Astrocyte (in vitro differentiated cells and primary cell): ENCODE data around the gene CCDC8. TPM values are rescaled to one million over a fixed set of nuclear protein-coding genes. Genes with fewer than 3 reads are reported as not detected.

Source experiments
- DNase-seq: peaks from one replicate; pipeline ENCODE4 v3.0.0-alpha.2; 2010; ENCODE audit warnings: low read depth
- FAIRE-seq: peaks from 2 replicates; lab custom pipeline; 2011; peaks lifted over from hg19 to GRCh38; lab: Jason Lieb, UNC
- H2AFZ ChIP-seq: 2 replicates; pipeline ENCODE4 v1.6.0; 2012; ENCODE audit warnings: low read depth, low read length, inconsistent platforms
- H3K27ac ChIP-seq: 2 replicates; pipeline ENCODE4 v1.5.1; 2011; ENCODE audit warnings: low read depth, low read length, inconsistent platforms
- H3K27me3 ChIP-seq: 2 replicates; pipeline ENCODE4 v1.6.0; 2011; ENCODE audit warnings: low read length, inconsistent platforms; ENCODE audit not compliant: insufficient read depth
- H3K36me3 ChIP-seq: 2 replicates; pipeline ENCODE4 v1.5.1; 2011; ENCODE audit warnings: low read length, inconsistent platforms; ENCODE audit not compliant: insufficient read depth
- H3K4me1 ChIP-seq: 2 replicates; pipeline ENCODE4 v1.5.1; 2011; ENCODE audit warnings: low read length, inconsistent platforms; ENCODE audit not compliant: insufficient read depth
- H3K4me2 ChIP-seq: 2 replicates; pipeline ENCODE4 v1.6.0; 2012; ENCODE audit warnings: low read length, inconsistent platforms
- H3K4me3 ChIP-seq: 2 replicates; pipeline ENCODE4 v1.5.1; 2011; ENCODE audit warnings: low read depth, mild to moderate bottlenecking, low read length, inconsistent platforms; ENCODE audit not compliant: insufficient read depth
- H3K79me2 ChIP-seq: 2 replicates; pipeline ENCODE4 v1.6.0; 2012; ENCODE audit warnings: mild to moderate bottlenecking, low read length, inconsistent platforms; ENCODE audit not compliant: insufficient read depth
- H3K9ac ChIP-seq: 2 replicates; pipeline ENCODE4 v1.6.0; 2012; ENCODE audit warnings: mild to moderate bottlenecking, low read length, inconsistent platforms
- H3K9me3 ChIP-seq: 2 replicates; pipeline ENCODE4 v1.5.1; 2012; ENCODE audit warnings: low read depth, mild to moderate bottlenecking, low read length, inconsistent platforms; ENCODE audit not compliant: insufficient read depth
- H4K20me1 ChIP-seq: 2 replicates; pipeline ENCODE4 v1.6.0; 2012; ENCODE audit warnings: low read length, inconsistent platforms; ENCODE audit not compliant: insufficient read depth
- H3K27ac Mint-ChIP-seq: one replicate; pipeline ENCODE4 v1.8.0; 2021; ENCODE audit warnings: mild to moderate bottlenecking, mixed read lengths; ENCODE audit not compliant: unreplicated experiment
- H3K27me3 Mint-ChIP-seq: one replicate; pipeline ENCODE4 v1.8.0; 2021; ENCODE audit warnings: low read depth, mixed read lengths; ENCODE audit not compliant: unreplicated experiment
- H3K36me3 Mint-ChIP-seq: one replicate; pipeline ENCODE4 v1.8.0; 2021; ENCODE audit warnings: low read depth, mixed read lengths; ENCODE audit not compliant: unreplicated experiment
- H3K4me1 Mint-ChIP-seq: one replicate; pipeline ENCODE4 v1.8.0; 2021; ENCODE audit warnings: low read depth, mixed read lengths; ENCODE audit not compliant: unreplicated experiment
- H3K4me3 Mint-ChIP-seq: one replicate; pipeline ENCODE4 v1.8.0; 2021; ENCODE audit warnings: mild to moderate bottlenecking, moderate library complexity, mixed read lengths; ENCODE audit not compliant: unreplicated experiment
- H3K9me3 Mint-ChIP-seq: one replicate; pipeline ENCODE4 v1.8.0; 2021; ENCODE audit warnings: mild to moderate bottlenecking, mixed read lengths; ENCODE audit not compliant: unreplicated experiment
- CTCF ChIP-seq: IDR thresholded peaks from 2 replicates; pipeline ENCODE4 v1.5.1; 2011; ENCODE audit warnings: low read depth, mild to moderate bottlenecking, inconsistent platforms, low read length, moderate library complexity; ENCODE audit not compliant: insufficient read depth
- EZH2 ChIP-seq: IDR thresholded peaks from 2 replicates; pipeline ENCODE4 v1.6.1; 2012; ENCODE audit warnings: mild to moderate bottlenecking, low read length, inconsistent platforms; ENCODE audit not compliant: insufficient read depth
- total RNA-seq: library from RNA; stranded (reverse); gene quantifications from 2 replicates; pipeline ENCODE4 v1.2.1, GENCODE V29; 2021

CCDC8 gene
- total RNA-seq, 1 donor from 2014 or later = 35.5 TPM

- H2AFZ ChIP-seq = no peak overlapping the region
- no peaks in the 10 kb centered on the region for H3K27me3 ChIP-seq
- H3K79me2 ChIP-seq = peaks cover 60% of the 10 kb centered on the region
- no peak for TF ChIP-seq EZH2
- no peak for TF ChIP-seq CTCF
- Mint-ChIP-seq H3K9me3 (no peaks in the 10 kb centered on the region), H3K27ac (no peak overlapping the region), H3K4me1 (peaks cover 15% of the 10 kb centered on the region), H3K4me3 (peak overlapping the region; percentile 34), H3K27me3 (no peaks in the 10 kb centered on the region), H3K36me3 (peaks cover 17% of the 10 kb centered on the region)
- H3K36me3 ChIP-seq = peaks cover 5% of the 10 kb centered on the region
- H3K4me2 ChIP-seq = peak overlapping the region; percentile 20
- no peak overlapping the region for H3K27ac ChIP-seq
- FAIRE-seq = no peak
- H3K4me1 ChIP-seq = peaks cover 7% of the 10 kb centered on the region
- peaks cover 31% of the 10 kb centered on the region for H4K20me1 ChIP-seq
- H3K4me3 ChIP-seq = no peak overlapping the region
- no peaks in the 10 kb centered on the region for H3K9me3 ChIP-seq
- no peak overlapping the region for H3K9ac ChIP-seq
- DNase-seq = peak; percentile 49
These were observed 47.8 kb downstream of the CCDC8 start for GRCh38 chr19:46365561-46365960.

GRCh38 chr19:46364359-46364758 lies 49.0 kb downstream of the CCDC8 start:
- H3K27ac ChIP-seq = no peak overlapping the region
- TF ChIP-seq EZH2 (no peak), CTCF (no peak)
- H3K4me3 Mint-ChIP-seq = no peak overlapping the region
- H3K36me3 ChIP-seq = peaks cover 5% of the 10 kb centered on the region
- H3K27ac Mint-ChIP-seq = no peak overlapping the region
- H3K27me3 Mint-ChIP-seq = no peaks in the 10 kb centered on the region
- H4K20me1 ChIP-seq = peaks cover 27% of the 10 kb centered on the region
- H3K27me3 ChIP-seq = no peaks in the 10 kb centered on the region
- no peak overlapping the region for H2AFZ ChIP-seq
- no peak for DNase-seq
- no peaks in the 10 kb centered on the region for H3K9me3 Mint-ChIP-seq
- H3K4me3 ChIP-seq = no peak overlapping the region
- H3K36me3 Mint-ChIP-seq = peaks cover 17% of the 10 kb centered on the region
- no peak overlapping the region for H3K9ac ChIP-seq
- H3K4me2 ChIP-seq = no peak overlapping the region
- peaks cover 13% of the 10 kb centered on the region for H3K4me1 Mint-ChIP-seq
- H3K4me1 ChIP-seq = peaks cover 7% of the 10 kb centered on the region
- no peaks in the 10 kb centered on the region for H3K9me3 ChIP-seq
- FAIRE-seq = no peak
- peaks cover 65% of the 10 kb centered on the region for H3K79me2 ChIP-seq

- Mint-ChIP-seq H3K27me3 (no peaks in the 10 kb centered on the region), H3K36me3 (peaks cover 20% of the 10 kb centered on the region), H3K4me1 (peaks cover 31% of the 10 kb centered on the region), H3K9me3 (no peaks in the 10 kb centered on the region), H3K4me3 (no peak overlapping the region), H3K27ac (no peak overlapping the region)
- Histone ChIP-seq H3K9me3 (no peaks in the 10 kb centered on the region), H3K79me2 (peaks cover 60% of the 10 kb centered on the region), H3K9ac (no peak overlapping the region), H3K27me3 (no peaks in the 10 kb centered on the region), H2AFZ (no peak overlapping the region), H4K20me1 (peaks cover 37% of the 10 kb centered on the region), H3K4me1 (peaks cover 22% of the 10 kb centered on the region), H3K4me3 (no peak overlapping the region), H3K27ac (no peak overlapping the region), H3K36me3 (peaks cover 5% of the 10 kb centered on the region), H3K4me2 (peak overlapping the region; percentile 20)
- FAIRE-seq = no peak
- no peak for TF ChIP-seq CTCF
- TF ChIP-seq EZH2 = no peak
- DNase-seq = peak; percentile 59
These were observed 51.4 kb downstream of the CCDC8 start for GRCh38 chr19:46361915-46362314.
